Measurements from ENCODE around the gene FMOD.

Gene FMOD

DNA sequence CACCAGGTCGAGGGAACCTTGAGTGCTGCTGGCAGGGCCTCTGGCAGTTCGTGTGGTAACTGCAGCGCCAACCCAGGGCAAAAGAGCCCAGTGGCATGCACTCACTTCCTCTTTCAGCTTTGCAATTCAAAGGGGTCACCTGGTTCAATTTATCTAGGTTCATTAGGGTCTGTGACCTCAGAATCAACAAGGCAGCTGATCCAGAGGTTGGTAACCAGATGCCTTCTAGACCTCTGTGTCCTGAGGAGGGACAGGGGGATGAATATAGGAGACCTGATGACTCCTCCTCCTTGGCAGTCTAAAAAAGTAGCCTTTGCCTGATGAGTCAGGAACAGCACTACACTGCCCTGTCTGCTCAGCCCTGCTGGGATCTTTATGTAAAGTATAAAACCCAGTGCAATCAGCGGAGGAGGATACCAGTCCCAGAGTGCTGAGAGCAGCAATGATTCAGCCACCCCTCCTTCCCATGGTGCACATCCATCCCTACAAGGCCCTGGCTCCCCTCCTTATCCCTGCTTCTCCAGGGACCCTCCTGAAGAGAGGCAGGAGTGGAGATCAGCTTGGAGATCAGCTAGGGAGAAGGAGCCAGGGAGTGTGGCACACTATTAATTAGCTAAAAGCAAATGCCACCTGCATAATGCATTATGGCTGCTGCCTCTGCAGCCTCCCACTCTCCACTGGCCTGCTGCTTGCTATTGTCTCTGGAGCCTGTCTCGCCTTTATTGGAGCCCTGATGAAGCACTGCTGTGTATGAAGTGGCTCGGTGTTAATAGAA is 11.2 kb upstream of the FMOD start:
- DNase-seq (ENCODE audit: low read depth in 3 of 3, low spot score in 1 of 3): no peak

DNA sequence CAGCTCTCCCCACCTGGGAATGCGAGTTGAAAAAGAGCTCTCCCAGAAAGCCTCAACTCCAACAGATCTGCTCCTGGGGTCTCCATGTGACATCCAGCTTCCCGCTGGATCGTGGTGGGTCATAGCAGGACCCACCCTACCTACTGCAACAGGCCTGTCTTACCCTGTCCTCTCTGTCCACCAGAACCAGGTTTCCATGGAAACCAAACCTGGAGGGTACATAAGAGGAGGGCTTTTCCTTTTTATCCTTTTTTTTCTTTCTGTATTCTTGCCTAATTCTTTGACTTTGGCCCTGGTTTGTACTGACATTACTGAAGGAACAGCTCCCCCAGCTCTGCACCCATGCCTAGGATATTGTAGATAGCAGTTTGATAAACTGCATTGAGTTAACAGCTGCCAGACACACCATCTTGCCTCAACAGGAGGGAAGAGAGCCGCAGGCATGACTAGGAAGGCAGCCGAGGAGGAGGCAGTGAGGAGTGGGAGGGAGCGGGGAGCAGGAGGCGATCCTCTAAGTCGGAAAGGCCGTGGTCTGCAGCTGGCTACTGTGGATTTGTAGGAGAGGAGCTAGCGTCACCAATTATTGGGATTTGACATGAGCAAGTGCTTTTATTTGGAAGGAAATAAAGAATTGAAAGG is 9.7 kb upstream of the FMOD start:
- no peak for DNase-seq (ENCODE audit: low read depth in 3 of 3, low spot score in 1 of 3)

DNA sequence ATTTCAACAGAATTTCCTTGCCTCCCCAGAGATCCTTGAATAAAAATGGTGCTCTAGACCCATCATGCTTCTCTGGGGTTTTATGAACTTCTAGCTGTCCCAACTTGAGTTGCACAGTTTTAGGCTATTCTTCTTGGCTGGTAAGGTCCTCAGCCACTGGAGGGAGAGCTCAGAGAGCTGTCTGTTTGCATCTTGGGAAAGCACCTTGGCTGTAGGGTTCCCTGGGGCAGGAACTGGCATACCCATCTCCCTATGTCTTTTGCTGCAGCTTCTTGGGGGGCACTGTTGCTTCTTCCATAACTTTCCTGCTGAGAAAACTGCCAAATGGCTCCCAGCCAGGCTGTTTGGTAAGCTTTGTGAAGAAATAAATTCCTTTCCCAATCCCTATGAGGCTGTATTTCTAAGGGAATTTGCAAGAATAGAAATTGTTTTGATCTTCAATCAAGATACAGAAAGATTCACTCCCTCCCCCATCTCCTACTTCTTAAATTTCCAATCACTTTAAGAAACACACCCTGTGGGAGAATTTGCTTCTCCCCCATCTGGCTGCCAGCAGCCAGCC is 8.2 kb upstream of the FMOD start:
- DNase-seq (ENCODE audit: low read depth in 3 of 3, low spot score in 1 of 3): no peak

DNA sequence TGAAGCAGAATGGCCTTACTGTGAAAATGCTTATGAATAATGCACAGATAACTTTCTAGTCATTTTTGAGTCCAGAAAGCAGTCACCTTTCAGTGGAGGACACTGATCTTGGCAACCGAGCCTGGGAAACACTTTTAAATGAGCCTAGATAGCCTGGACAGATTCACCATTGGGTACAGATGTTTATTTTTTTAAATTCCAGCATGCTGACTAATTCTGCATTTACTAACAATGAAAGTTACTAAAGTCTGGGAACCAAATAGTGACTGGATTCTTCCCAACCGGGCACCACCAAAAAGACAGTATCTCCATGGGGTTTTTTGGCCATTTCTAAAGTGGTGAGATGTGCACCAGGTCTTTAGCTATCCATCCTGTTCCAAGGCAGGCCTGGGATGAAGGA is 3.3 kb upstream of the FMOD start:
- no peak for DNase-seq (ENCODE audit: low read depth in 3 of 3, low spot score in 1 of 3)

DNA sequence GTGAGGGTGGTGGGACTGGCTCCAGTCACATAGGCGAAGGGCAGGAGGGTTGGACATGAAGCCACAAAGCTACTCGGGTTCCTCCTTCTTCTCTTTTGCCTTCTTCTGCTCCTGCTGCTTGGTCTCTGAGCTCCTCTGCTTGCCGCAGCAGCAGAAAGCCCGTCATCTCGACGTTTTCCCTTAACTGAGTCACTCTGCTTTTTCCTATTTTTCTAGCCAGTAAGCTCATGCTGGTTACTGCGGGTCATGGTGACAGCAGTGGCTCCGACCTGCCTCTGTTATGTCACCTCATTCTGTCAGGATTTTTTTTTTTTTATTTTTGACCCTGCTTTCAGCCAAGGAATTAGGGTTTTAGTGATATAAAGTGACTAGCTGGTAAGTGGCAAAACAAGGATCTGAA is 2.6 kb upstream of the FMOD start:
- DNase-seq (ENCODE audit: low read depth in 3 of 3, low spot score in 1 of 3): no peak

DNA sequence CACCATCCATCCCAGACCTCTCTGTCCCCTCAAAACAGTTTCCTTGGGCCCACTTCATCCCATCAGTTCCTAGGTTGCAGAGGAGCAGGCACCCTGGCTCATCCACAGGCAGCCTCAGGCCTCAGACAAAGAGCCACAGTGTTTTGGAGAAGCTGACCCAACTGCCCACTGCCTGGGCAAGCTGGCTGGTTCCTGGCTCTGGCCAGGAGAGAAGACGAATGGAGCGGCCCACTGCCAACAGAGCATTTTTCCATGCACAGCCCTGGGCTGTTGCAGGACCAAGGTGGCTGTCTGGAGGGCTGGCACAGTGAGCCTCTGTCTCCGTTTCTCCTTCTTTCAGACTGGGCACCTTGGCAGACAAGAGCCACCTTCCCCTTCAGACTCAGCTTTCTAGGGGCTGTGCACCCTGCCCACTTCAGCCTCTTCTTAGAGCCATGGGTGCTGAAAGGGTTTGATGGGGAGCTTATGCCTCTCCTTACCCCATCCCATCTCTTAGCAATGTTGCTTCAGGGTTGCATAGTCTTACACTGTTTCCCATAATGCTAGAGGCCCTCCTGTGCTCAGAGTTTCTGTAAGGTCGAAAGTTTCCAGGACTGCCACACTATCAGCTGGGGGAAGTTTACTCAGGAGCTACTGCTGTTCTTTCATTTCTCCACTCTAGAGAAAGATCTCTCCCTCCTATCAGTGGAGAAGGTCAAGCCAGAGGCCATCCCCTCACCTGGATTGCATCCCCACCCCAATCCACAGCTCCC is 973 bp downstream of the FMOD start:
- DNase-seq (ENCODE audit: low read depth in 3 of 3, low spot score in 1 of 3): no peak

DNA sequence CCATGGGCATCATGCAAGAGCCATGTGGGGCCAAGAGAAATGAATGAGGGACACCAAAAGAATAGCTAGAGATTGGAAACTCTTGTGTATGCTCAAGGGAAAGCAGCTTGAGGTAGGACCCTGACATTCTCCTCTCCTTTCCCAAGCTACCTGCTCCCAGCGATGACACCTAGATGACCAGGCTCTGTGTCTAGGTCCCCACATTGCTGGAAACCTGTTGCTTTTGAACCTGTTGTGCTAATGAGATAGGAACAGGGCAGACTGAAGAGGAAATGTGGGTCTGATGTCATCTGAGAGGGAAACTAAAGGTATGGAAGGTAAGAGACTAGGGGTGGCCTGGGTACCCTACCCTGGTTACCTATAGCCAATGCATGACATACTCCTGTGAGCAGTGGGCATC is 1.8 kb downstream of the FMOD start:
- no peak for DNase-seq (ENCODE audit: low read depth in 3 of 3, low spot score in 1 of 3)

DNA sequence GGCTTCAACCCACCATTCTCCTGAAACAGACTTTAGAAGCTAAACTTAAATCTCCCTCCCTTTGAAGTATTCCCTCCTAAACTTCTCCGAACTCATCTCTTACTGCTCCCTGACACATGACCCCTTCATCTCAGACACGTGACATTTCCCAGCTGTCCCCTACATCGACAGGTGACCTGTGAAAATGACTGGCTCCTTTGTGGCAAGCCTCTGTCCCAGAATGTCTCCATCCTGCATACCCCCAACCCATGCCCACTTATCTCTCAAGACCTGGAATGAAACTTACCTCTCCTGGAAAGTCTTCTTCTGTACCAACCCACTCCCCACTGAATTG is 4.2 kb downstream of the FMOD start:
- no peak for DNase-seq (ENCODE audit: low read depth in 3 of 3, low spot score in 1 of 3)

DNA sequence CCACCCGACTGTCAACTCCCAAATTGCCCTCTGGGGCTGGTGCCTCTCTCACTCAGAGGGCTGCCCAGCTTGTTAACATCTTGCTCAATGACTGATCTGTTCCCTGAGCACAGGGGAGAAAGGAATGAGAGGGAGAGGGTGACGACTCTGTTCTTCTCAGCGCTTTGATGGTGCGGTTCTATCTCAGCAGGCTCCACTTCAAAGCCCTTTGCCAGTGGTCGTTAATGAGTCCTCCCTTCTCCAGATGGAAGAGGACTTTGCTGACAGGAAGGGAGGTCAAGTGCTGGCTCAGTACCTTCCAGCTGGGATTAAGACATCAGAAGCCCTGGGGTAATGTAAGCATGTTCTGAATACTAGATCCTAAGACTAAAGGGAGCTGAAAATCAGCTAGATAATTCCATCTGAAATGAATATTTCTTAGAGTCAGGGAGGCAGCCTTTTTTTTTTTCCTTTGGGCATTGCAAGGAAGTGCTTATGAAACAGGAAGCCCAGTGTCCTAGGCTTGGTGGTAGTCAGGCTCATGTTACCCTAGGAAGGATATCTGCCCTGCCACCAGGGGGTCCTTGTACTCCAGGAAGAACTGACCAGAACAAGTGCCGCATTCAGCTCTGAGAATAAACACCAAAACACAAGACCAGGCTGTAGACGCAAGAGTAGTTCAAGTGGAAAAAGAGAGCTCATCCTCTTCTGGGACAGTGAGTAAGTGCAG is 4.7 kb downstream of the FMOD start:
- no peak for DNase-seq (ENCODE audit: low read depth in 3 of 3, low spot score in 1 of 3)

DNA sequence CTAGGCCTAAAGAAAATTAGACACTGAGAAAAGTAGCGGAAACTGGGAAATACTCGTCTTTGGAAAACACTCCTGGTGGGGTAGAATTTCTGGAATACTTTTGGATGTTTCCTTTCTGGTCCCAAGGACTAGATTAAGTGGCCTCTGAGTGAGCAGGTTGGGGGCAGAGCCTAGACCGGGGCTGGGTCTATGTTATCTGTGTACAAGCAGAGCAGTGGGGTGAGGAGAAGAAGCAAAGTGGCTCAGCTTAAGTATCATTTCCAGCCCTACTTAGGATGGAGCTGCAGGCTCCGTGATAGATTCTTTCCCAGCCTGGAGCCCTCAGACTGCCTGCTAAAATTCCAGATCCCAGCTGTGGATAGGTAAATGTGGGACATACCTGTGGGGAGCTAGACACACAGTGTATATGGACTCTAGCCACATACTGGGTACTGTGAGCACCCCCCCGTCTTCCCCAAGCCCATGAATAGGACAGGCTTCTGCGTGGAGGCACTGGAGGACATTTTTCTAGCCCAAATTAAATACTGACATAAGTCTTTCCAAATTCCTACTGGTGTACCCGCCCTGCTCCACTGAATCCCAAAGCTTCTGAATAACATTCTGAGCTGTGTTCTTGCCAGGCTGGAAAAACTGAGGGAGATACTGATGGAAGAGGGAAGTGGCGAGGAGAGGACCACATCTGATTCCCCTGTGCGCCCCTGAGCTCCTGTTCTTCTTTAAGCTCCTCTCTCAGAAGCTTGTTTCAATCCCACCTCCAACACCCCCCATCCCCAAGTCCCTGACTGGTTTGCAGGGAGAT is 6.8 kb downstream of the FMOD start:
- no peak for DNase-seq (ENCODE audit: low read depth in 3 of 3, low spot score in 1 of 3)

DNA sequence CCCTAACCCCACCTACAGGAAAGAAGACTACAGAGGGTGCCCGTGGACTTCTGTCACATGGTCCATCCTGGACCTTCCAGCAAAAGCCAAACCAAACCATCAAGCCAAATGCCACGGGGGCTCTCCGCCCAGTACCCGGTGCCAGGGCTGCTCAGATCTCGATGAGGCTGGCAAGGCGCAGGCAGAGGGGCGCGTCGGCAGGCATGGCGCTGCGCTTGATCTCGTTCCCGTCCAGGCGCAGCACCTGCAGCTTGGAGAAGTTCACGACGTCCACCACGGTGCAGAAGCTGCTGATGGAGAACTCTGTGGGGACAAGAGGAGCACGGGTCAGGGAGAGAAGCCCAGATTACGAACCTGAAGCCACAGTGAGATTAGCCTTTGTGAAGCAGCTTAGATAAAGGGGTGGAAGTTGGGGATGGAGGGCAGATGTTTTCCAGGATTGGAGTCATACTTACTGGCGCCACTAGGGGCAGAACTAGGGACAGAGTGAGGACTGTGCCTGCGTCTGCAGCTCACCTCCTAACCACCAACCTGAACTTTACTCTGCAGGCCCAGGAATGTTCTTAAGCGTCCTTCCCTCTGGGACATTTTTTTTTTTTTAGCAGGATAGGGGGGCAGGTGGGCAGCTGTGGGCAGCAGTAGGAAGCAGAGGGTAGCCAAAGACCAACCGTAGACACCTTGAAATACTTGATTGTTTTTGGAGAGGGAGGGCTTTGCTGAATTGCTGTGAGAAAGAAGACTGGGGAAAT is 8.6 kb downstream of the FMOD start:
- peak in 1 of 3 donors; percentile 38 for DNase-seq (ENCODE audit: low read depth in 3 of 3, low spot score in 1 of 3)

DNA sequence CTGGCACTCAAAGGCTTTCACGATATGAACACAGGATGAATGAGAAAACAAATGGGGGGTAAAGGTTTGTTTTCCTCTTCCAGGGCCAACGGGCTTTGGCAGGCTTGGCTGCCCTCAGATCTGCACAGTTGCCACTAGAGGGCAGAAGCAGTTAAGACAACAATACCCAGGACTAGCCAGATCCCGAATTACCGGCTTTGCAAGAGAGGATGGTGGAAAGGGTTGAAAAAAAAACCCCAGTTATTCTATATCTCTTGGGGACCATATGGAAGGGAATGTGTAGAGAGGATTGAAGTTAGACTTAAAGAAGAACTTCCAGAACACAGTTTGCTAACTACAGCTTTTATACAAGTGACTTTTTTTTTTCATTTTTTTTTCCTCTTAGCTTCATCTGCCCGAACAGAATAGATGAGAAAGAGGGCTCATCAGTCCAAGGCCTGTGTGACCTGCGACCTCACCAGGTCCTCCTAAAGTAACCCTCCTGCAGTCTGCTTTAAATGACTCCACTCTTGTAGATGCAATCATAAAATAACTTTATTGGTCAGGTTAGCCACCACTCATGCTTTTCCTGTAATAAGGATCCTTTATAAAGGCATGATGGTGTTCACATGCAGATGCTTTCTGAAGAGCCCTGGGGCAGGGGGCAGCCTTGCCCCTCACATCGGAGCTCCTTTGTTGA is 10.7 kb downstream of the FMOD start:
- no peak for DNase-seq (ENCODE audit: low read depth in 3 of 3, low spot score in 1 of 3)

DNA sequence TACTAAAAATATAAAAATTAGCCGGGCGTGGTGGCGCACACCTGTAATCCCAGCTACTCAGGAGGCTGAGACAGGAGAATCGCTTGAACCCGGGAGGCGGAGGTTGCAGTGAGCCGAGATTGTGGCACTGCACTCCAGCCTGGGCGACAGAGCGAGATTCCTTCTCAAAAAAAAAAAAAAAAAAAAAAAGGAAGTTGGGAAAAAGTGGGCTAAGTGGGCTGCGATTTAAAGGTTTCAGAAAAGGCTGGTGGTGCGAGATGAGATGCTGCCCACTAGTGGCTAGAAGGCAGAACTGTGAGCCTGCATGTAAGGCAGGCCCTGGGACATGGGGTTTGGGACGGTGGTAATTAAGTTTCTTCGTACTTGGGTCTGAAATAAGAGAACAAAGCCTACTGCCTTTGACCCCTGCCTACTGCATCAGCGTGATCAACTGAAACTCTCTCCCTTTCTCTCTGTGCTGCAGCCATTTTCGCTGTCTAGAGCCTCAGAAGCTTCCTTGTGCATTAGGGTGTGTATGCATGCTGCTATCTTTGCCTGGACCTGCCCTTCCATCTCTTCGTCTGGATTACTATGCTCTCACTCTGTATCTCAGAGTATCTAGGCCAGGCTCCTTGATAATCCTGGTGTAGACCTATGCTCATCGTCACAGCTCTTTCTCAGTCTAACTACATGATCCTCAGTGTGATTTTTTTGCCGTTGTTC is 12.4 kb downstream of the FMOD start:
- peak in 1 of 3 donors; percentile 35 for DNase-seq (ENCODE audit: low read depth in 3 of 3, low spot score in 1 of 3)

DNA sequence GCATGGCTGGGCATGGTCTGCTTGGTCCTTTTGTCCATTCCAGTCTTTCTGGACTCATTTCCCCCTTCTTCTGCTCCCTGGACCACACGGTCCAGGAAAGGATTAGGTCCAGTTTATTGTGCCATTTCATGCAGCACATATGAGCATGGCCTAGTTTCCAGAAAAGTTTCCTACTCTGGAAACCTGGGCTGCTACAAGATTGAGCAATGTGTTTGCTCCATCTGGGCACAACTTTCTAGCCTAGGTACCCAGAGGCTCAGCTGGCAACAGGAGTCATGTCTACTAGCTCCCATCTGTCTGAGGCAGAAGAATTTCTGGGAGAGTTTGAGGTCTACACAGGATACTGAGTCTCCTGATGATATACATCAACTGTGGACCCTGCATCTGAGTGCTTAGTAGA is 14.8 kb downstream of the FMOD start:
- no peak for DNase-seq (ENCODE audit: low read depth in 3 of 3, low spot score in 1 of 3)

DNA sequence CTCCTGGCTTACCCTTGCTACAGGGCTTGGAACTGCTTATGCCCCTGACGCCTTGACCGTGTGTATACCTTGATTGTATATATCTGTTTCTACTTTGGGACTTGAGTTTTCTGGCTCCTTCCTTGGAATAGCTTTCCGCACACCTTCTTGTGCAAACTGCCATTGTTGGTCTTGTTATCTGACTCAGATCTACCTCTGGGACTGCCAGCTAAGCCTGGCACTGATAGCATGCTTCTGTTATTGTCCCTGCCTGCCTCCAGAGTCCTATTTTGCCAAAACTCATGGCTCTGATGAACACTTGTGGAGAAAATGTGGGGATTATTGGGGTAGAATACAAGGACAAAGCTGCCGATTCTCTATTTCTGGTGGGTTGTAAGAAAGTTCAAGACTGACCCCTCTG is 15.4 kb downstream of the FMOD start:
- no peak for DNase-seq (ENCODE audit: low read depth in 3 of 3, low spot score in 1 of 3)

DNA sequence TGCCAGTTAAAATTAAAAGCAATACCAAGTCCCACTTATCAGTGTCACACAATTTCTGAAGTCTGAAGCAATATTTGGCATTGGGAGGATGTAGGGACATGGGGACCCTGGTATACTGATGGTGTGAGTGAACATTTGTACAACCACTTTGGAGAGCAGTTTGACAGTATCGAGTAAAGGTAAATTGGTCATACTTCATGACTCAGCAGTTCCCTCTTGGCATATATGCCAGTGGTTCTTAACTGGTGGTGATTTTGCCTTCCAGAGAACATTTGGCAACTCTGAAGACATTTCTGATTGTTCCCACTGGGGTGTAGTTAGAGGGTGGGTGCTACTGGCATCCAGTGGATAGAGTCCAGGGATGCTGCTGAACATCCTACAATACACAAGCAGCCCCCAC is 19.7 kb downstream of the FMOD start:
- DNase-seq (ENCODE audit: low read depth in 3 of 3, low spot score in 1 of 3): no peak

DNA sequence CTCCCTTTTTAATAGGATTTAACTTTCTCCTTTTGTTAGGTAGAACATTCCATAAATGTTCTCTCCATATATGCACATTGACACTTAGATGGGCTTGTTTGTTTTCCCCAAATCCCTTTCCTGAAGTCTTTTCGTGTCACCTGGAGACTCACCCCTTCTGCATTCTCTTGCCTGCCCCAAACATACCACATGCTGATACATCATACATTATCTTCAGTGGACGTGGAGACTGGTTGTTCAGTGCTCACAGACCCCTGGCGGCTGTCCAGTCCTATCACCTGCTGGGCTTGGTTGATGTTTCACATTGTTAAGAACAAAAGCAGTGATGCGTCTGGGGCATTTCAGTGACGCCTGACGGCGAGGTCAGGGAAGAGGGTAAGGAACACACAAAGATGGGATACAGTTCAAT is 22.2 kb downstream of the FMOD start:
- DNase-seq (ENCODE audit: low read depth in 3 of 3, low spot score in 1 of 3): no peak

DNA sequence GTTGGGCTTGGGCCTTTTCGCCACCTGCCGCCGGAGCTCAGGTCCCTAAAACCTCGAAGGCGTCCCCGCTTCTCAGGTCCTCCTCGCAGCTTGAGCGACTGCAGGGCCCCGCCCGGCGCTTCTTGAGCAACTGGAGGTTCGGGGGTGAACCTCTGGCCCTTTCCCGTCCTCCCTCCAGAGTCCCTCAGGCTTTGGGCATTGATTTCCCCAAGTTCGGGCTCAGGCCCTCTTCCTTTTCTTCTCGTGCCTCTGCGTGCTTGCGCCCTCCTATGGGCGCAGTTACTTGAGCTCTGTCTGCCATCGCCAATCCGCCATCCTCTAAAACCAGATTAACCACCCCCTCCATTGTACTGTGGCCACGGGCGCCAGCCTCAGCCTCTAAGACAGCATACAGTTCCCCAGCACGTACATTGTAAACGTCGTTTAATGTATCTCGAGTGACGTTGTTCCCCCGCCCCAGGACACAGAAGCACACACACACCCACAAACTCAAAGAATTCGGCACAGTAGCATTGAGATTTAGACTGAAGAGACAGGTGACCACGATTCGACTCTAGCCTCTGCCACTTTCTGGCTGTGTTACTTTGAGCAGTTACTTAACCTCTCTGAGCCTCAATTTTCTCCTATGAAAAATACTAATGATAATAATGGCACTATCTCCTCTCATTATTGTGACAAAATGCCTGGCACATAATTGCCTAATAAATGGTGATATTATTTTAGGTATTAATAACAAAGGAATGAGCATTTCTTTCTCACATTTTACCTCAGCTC is 23.1 kb downstream of the FMOD start:
- DNase-seq (ENCODE audit: low read depth in 3 of 3, low spot score in 1 of 3): peak in 1 of 3 donors; percentile 40
